ENCODE measurements around the gene PTPRM.

The PTPRM gene

DNA sequence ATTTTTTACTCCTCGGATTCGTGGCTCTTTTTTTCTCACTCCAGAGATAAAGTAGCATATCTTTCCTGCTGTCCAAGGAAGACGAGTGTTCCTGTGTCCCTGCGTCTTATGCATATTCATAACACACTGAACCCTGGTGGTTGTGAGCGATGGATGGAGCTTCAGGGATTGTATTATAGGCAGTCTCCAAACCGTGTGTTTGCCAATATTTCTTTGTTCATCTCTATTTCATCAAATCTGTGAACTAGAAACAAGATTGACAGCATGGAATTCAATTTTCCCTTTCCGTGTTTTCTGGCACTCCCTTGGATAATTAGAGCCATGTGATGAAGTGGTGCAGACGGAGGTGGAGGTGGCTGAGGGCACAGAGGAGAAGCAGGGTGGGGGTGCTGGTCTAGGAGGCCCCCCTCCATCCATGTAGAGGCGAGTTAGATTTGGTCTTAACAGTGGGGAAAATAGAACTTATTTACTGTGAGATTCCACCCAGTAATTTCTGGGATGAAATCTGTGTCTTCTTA lies 240.9 kb downstream of the PTPRM start:
- no peak for DNase-seq (ENCODE audit: low spot score)

- DNase-seq (ENCODE audit: low spot score), result no peak
Measured at GRCh38 chr18:7808992-7809391, 241.9 kb downstream of the PTPRM start.

- DNase-seq (ENCODE audit: low spot score), result no peak
Measured at GRCh38 chr18:7809455-7809854, 242.3 kb downstream of the PTPRM start.

GRCh38 chr18:7809978-7810377 lies 242.9 kb downstream of the PTPRM start:
- DNase-seq (ENCODE audit: low spot score), result no peak

DNA sequence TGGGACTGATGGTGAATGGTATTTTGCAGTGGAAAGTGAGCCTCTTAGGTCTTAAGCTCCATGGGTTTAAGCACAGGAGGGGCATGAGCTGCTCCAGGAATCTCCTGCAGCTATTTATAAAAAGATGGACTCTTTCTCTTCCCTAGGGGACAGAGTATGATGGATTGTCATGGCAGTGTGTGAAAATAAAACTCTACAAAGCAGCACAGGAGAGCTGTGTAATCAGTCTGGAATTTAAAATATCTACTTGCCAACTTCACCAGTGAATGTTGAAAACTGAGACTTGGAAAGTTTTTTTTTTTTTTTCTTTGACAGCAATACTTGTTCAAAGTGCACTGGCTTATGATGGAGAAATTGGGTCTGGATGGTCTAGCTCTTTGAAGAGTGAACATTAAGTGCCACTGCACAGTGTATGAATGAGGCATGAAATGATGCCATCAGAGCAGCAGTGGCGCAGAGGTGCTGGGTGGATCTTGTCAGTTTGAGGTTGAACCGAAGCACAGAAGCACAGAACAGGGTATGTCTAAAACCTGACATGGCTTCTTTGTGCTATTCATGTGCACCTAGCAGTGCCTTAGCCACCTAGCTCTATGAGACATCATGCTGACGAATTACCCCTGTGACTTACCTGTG lies 245.4 kb downstream of the PTPRM start:
- peak; percentile 89 for DNase-seq (ENCODE audit: low spot score)

GRCh38 chr18:7813131-7813530 lies 246.0 kb downstream of the PTPRM start:
- DNase-seq (ENCODE audit: low spot score), result no peak

GRCh38 chr18:7814754-7815315 lies 247.7 kb downstream of the PTPRM start:
- DNase-seq (ENCODE audit: low spot score), result no peak

DNA sequence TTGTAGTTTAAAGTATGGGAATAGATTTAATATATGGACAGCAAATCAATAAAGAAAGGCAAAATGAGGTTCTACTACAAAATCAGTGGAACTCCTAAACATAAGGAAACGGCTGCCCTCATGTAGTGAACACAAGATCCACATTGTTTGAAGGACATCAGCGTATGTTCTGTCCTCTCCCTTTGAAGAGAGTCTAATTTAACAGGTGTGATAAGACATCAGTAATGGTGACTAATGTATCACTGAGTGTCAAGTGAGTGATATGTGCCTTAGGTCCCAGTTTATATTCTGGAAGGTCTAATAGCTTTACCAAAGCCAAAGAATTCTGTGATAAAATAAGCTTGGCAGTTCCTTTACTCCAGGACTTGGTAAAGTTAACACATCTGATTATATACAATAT lies 248.7 kb downstream of the PTPRM start:
- DNase-seq (ENCODE audit: low spot score), result no peak

GRCh38 chr18:7817575-7818230 lies 250.6 kb downstream of the PTPRM start:
- DNase-seq (ENCODE audit: low spot score), result peak; percentile 22

- DNase-seq (ENCODE audit: low spot score), result no peak
Measured at GRCh38 chr18:7821784-7822183, 254.7 kb downstream of the PTPRM start.

- DNase-seq (ENCODE audit: low spot score), result no peak
Measured at GRCh38 chr18:7822435-7823331, 255.6 kb downstream of the PTPRM start.

GRCh38 chr18:7824970-7825369 lies 257.9 kb downstream of the PTPRM start:
- DNase-seq (ENCODE audit: low spot score), result peak; percentile 18

GRCh38 chr18:7830468-7830867 lies 263.4 kb downstream of the PTPRM start:
- no peak for DNase-seq (ENCODE audit: low spot score)

DNA sequence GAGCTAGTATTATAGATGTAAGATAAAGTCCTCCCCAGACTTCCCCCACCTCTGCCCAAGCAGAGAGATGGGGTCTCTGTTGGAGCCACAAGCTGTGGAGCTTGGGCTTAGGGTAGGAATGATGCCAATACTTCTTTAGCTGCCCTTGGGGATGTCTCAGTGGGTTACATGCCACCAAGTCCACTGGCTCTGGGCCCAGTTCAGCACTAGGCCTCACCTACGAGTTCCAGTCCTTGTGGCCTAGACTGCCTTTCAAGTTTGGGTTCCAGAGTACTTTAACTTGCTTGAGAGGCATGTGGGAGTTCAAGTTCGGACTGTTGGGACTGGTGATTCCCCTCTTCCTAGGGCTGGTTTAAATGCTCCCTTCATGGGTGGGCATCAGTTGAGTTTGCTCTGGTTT lies 272.4 kb downstream of the PTPRM start:
- no peak for DNase-seq (ENCODE audit: low spot score)

GRCh38 chr18:7840411-7840810 lies 273.3 kb downstream of the PTPRM start:
- DNase-seq (ENCODE audit: low spot score), result no peak

GRCh38 chr18:7844017-7844416 lies 276.9 kb downstream of the PTPRM start:
- DNase-seq (ENCODE audit: low spot score), result no peak

DNA sequence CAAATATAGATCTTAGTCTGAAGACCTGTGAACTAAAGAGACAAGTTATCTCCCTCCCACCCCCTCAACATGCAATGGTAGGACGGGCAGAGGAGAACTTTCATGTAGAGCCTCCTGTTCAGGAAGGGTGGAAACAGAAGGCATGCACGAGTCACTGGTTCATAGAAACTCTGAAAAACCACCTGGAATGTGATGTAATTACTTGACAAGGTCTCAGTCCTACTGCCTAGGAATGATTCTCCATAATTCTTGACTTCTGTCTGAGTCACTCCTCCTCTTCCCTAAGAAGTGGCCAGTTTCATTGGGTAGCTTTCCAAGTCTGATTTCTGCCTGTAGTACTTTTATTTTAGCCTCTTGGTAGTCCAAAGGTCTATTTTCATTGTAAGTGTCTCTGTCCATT lies 277.3 kb downstream of the PTPRM start:
- DNase-seq (ENCODE audit: low spot score), result no peak

DNA sequence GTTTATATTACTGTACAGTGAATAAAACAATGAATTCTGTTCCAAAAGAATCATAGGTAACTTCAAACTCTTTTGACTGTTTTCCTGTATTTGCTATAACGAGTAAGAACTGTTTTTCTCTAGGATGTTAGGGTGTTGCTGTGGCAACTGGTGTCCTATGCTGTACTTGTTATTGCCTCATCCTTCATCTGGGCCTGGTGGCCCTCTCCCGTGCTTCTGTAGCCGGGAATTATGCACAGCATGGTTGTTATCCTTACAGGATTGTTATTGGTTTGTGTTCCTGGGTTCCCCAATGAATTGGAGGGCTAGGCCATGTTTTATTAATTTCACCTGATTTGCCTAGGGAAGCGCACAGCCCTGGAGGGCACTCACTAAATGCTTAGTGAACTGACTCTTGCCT lies 279.2 kb downstream of the PTPRM start:
- no peak for DNase-seq (ENCODE audit: low spot score)

- DNase-seq (ENCODE audit: low spot score), result no peak
Measured at GRCh38 chr18:7847357-7848053, 280.4 kb downstream of the PTPRM start.

- no peak for DNase-seq (ENCODE audit: low spot score)
Measured at GRCh38 chr18:7848054-7848412, 280.9 kb downstream of the PTPRM start.

GRCh38 chr18:7850446-7850845 lies 283.3 kb downstream of the PTPRM start:
- DNase-seq (ENCODE audit: low spot score), result no peak

- DNase-seq (ENCODE audit: low spot score), result no peak
Measured at GRCh38 chr18:7855028-7855427, 287.9 kb downstream of the PTPRM start.

Data from AG08395 (cell line).